ENCODE data around the gene PINLYP.
A peak's percentile ranks its signal among the peaks of the same experiment; 100 is the strongest.

The PINLYP gene

DNA sequence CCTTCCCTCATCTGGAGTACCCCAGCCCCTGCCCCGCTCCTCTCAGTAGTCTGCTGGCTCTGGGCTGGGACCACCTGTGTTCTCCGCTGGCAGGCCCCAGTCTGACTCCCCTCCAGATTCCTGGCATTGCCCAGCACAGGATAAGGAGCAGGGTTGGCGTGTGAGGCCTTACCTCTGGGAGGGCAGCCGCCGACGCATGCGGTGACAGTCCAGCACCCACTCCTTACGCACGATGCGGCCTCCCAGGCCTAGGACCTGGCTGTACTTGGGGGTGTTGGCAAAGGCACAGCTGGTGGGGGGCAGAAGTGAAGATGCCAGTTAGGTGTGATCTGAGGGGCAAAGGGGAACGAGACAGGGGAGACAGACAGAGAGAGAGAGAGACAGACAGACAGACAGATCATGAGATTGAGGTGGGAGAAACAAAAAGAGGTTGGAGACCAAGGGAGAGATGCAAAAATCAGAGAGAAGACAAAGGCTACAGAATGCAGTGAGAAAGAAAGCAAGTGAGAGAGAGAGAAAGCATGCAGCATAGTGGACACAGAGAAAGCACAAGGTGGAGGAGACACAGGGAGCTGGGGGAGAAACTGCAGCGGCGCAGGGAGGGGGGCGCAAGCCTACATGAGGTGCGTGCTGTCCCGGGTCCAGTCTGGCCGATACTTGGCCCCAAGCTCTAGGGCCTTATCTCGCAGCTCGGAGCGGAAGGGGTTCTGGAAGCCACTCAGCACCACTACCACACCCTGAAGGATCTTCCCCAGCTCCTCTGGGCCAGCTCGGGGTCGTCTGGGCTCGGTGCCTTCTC is 24.0 kb upstream of the PINLYP start:
- DNase-seq = no peak

DNA sequence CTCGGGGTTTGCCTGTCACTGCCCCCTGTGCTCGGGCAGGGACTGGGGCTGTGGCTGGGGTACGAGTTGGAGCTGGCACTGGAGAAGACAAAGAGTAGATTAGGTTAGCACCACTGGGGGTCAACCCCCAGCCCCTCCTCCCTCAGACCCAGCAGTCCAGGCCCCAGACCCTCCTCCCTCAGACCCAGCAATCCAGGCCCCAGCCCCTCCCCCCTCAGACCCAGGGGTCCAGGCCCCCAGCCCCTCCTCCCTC is 23.5 kb upstream of the PINLYP start:
- no peak for DNase-seq

DNA sequence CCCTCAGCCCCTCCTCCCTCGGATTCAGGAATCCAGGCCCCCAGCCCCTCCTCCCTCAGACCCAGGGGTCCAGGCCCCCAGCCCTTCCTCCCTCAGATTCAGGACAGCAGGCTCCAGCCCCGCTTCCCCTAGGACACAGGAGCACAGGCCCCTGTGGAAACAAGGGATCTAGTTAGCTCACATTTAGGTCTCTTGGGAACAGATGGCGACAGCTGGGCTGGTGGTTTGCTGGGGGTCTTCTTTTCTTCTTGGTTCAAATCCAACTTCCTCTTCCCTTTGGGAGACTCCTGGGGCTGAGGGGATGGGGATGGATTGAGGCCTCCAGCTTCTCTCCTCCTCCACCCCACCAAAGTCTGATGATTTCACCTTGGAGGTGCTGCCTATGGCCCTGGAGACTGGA is 23.0 kb upstream of the PINLYP start:
- DNase-seq = no peak

DNA sequence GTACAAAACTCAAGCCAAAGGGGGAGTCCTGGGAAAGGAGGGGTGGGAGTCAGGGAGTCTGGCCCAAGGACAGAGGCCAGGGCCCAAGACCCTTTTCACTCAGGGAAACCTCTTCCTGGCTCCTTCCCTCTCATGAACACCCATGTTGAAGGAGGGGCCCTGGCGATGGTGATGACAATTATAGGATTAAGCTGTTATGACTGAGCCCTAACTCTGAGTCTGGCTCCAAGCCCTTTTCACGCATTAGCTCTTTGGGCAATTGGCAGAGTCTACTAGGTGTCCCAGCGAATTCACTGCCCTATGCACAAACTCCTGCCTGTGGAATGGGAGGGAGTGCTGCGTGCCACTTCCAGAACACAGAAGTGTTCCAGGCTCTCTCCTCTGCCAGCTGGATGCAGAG is 21.9 kb upstream of the PINLYP start:
- DNase-seq = no peak

DNA sequence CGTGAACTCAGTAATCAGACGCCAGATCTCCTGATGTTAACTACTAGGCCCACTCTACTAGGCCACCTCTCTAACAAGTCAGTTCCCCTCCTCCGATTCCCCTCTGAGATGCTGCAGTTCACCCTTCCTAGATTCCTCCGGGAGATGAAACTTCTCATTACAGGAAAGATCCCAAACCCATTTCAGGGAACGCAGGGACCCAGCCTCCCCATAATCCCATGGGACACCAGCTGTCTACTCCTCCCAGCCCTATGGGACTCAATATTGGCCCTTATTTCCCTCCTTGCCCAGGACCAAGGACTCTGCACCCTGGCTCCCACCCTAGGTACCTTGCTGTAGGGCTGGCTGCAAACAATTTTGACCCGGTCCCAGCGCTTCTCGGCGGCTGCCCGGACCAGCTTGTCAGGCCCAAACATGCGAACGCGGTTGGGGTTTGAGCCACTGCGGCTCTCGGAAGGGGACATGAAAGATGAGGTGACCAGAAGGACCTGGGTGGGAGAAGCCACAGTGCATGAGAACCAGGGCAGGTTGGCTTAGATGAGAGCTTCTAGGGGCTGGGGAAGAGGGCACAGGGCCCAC is 21.2 kb upstream of the PINLYP start:
- DNase-seq = no peak

DNA sequence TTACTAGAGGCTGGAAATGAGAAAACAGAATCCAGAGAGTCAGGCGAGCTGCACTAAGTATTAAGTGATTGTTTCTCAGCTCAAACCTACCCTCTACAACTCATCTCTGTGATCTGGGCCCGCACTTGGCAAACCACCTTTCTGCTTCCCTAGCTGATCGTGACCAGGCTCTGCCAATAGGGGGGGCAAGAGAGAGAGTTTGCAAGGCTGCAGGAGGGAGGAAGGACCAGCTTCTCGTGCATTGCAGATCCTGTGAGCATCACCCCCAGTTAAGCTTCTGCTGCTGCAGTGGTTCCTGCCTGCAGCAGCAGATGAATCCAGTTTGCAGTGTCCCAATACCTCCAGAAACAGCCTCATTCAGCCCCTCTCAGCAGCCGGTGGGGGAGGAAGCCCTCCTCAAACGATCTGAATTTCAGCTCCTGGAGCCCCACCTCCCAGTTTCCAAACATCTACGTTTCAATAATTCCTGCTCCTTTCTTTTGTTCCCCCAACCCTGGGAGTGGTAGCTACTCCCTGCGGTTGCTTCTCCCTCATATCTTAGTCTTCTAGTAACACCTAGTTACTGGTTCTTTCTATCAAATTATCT is 20.3 kb upstream of the PINLYP start:
- no peak for DNase-seq

DNA sequence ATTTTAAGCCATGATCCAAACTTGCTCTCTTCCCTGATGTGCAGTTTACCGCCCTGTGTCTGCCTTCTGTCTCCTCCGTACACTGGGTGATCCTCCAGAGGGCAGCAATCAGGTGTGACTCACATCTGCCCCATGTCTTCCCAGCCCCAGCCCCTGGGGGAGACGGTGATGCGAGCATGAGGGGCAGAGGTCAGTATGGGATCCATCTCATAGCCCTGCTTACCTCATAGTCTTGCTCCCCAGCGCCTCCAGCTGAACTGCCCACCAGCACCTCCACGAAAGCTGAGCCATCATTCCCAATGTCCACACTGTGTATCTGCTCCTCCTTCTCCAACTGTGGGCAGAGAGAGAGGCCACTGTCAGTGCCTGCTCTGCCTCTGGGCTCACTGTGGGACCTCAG is 14.9 kb upstream of the PINLYP start:
- DNase-seq = no peak

DNA sequence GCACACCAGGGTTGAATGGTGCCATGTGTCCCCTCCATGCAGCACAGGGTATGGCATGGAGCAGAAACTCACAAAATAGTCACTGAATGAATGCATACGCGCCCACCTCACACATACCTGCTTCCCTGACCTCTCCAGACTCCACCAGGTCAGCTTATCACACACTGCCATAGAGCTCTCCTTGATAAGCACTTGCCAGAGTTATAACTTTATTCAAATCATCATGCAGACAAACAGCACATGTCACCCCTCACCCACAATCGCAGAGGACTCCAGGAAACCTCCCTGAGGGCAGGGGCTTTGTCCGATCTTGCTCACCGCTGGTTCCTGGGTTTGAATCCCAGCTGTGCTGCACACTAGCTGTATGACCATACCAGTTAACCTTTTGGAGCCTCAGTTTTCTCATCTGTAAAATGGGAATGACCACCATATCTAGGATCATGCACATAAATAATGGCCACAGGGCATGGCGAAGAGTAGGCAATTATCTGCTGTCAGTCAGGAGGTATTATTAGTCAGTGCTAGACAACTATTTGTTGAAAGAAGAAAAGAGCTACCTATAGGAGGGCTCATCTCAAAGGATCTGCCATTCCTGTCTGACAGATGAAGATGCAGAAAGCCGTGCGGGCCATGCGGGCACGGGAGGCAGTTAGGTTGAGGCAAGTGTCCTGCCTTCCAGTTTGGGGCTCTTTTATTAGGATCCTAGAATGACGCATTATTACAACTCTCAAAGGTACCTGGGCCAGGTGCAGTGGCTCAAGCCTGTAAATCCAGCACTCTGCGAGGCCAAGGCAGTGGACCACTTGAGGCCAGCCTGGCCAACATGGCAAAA is 14.2 kb upstream of the PINLYP start:
- DNase-seq = no peak

DNA sequence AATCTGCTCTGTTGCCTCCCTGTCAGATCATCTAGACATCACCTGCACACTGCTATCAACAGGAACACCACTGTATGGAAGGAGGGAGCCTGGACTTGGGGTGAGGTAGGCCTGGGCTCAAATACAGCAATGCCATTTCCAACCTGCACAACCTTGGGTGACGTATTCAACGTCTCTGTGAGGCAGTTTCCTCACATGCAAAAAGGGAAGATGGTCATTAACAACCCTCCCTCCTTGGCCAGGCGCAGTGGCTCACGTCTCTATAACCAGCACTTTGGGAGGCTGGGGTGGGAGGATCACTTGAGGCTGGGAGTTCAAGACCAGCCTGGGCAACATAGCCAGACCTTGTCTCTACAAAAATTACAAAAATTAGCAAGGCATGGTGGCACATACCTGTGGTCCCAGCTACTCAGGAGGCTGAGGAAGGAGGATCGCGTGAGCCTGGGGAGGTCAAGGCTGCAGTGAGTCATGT is 13.3 kb upstream of the PINLYP start:
- no peak for DNase-seq

DNA sequence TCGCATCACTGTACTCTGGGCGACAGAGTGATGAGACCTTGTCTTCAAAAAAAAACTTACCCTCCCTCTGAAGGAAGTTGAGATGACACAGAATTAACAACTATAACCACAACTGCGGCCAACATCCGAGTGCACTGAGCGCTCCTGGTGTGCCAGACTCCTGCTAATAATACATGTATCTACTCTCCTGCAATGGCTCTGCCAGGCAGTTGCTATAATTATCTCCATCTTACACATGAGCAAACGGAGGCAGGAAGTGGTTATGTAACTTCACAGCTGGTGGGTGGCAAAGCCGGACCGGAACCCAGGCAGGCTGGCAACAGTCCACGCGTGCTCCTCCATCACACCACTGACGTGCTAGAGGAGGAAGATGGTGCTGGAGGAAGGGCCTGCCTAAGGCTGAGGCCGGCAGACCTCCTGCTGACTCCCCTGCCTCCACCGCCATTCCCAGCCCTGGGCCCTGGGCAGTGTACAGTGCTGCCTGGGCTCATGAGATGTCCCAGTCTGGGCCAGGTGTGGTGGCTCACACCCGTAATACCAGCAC is 12.8 kb upstream of the PINLYP start:
- no peak for DNase-seq

DNA sequence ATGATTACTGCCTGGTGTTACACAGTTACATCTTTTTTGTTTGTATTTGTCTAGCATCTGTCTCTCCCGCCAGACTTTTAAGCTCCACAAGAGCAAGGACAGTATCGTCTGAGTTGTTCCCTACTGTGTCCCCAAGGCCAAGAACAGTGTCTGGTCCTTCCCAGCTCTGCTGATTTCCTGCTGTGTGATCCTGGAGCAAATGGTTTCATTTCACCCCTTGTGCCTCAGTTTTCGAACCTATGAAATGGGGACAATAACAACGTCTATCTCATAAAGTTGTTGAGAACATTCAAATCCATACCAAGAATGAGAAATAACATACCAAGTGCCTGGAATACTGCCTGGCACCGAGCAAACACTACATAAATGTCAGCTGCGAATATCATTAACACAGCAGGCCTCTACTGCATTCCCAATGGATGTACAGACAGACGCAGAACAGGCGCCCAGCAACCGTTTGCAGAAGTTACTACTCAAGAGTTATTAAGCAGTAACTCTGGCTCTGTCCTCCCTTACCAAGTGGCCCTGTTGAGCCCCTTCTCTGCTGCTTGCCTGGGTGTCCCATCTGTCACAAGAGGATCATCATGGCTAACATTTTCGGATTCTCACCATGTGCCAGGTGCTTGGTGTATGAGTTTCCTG is 11.7 kb upstream of the PINLYP start:
- no peak for DNase-seq

DNA sequence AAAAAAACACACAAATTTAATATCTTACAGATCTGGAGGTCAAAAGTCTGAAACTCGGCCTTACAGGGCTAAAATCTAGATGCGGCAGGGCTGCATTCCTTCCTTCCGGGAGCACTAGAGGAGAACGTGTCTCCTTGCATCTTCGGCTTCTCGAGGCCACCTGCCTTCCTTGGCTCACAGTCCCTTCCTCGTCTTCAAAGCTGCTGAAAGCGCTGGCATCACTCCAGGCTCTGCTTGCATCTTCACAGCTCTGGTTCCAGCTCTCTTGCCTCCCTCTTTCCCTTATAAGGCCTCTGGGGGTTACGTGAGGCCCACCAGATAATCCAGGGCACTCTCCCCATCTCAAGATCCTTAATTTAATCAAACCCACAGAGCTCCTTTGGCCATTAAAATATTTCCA is 10.8 kb upstream of the PINLYP start:
- peak; percentile 51 for DNase-seq

DNA sequence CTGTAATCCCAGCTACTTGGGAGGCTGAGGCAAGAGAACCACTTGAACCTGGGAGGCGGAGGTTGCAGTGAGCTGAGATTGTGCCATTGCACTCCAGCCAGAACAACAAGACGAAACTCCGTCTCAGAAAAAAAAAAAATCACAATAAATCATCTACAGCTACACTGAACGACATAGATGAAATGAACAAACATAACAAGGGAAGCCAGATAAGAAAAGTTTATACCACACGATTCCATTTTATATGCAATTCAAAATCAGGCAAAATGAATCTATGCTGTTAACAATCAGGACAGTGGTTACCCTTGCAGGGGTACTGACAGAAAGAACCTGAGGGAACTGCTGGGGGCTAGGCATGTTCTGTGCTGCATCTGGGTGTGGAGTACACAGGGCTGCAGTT is 5.9 kb upstream of the PINLYP start:
- no peak for DNase-seq

DNA sequence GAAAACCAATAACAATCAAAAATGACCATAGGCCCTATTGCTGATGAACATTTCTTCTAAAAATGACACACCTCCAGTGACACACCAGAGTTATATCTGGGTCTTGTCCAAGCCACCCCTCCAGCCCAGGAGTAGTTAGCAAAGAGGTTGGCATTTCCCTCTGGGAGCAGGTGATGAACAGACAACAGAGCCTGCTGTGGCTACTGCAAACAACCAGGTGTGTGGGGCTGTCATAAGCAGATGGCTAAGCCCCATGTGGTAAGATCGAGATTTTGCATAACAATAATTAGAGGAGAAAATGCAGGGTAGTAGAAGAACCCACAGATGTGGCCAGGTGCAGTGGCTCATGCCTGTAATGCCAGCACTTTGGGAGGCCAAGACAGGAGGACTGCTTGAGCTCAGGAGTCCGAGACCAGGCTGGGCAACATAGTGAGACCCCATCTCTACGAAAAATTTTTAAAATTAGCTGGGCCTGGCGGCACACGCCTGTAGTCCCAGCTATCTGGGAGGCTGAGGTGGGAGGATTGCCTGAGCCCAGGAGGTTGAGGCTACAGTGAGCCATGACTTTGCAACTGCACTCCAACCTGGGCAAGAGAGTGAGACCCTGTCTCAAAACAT is 5.3 kb upstream of the PINLYP start:
- DNase-seq = no peak

DNA sequence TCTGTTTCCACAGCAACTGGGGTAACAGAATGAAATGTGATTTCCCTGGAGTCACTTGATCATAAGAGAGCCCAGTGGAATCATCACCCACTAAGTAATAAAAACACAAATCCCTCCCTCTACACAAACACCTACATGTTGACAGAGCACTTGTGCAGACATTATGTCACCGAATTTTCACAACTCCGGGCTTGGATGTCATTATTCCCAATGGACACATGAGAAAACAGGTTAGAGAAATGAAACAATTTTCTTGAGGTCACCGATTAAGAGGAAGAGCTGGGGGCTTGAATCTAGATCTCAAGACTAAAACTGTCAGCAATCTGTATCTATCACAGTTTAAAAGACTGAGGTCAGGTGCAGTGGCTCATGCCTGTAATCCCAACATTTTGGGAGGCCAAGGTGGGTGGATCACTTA is 3.4 kb upstream of the PINLYP start:
- no peak for DNase-seq

DNA sequence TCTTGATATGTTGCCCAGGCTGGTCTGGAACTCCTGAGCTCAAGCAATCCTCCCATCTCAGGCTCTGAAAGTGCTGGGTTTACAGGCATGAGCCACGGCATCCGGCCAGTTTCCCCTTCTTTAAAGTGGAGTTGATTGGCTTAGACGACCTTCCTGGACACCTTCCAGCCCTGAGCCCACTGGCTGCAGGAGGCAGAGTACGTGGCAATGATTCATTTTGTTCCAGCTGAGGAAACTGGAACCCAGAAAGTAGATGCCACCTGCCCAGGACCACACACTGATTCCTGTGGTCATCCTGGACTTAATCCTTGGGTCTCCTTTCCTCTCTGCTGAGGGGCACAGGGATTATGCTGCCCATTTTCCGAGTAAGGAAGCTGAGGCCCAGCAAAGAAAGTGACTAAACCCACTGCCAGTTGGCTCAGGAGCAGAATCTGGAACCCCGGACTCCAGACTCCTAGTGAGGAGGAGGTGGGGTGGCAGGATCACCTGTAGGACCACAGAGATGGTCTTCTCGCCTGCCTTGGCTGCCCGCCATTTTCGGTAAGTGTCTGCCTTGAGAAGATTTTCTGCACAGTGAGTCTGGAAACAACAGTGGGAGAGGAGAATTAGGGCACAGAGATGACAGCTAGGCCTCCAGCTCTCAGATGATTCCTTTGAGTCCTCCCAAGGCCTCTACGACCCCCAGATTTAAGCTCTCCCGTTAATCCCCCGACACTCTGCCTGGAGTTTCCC is 1.0 kb upstream of the PINLYP start:
- no peak for DNase-seq

DNA sequence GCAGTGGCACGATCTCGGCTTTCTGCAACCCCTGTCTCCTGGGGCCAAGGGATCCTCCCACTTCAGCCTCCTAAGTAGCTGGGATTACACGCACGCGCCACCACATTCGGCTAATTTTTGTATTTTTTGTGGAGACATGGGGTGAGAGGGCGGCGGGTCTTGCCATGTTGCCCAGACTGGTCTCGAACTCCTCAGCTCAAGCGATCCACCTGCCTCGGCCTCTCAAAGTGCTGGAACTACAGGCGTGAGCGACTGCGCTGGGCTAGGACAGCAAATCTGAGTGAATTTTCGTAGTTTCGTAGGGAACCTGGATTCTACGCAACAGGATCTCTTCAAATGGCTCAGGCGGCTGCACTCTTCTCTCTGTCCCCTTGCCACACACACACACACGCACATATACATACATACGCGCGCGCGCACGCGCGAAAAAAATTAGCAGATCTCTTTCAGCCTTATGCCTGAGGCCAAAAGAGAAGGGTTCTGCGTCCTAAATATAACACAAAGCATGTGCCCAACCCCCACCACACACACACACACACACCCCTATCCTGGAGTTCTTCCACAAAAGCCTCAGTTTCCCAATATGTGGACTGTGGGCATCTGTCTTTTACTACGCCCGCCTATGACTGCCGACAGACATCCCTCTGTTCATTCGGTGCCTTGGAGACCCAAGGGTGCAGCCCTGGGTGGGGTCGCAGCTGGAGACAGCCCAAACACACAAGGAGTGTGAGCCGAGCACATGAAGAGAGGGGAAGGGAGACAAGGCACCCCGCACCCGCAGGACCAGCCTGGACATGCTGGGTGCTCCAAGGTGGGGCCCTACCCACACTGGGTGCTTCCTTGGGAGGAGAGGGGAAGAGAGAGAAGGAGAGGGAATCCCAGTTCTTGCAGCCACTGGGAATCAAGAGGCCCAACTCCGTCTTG is 616 bp downstream of the PINLYP start:
- no peak for DNase-seq

DNA sequence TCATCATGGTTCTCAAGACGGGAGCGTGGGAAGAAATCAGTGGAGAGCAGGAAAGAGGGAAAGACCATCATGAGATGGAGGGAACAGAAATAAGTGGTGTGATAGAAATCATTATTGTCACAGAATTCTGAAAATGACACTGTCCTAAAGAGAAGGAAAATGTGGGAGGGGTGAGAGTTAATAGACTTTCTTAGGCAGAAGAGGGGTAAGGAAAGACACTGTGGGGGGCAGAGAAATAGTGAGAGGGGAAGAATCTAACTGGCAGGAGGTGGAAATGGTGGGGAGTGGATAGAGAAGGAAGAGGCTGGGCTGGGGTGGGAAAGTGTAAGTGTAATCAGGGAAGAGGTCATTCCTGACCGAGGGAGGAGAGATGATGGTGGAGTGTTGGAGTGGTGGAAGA is 3.2 kb downstream of the PINLYP start:
- no peak for DNase-seq

DNA sequence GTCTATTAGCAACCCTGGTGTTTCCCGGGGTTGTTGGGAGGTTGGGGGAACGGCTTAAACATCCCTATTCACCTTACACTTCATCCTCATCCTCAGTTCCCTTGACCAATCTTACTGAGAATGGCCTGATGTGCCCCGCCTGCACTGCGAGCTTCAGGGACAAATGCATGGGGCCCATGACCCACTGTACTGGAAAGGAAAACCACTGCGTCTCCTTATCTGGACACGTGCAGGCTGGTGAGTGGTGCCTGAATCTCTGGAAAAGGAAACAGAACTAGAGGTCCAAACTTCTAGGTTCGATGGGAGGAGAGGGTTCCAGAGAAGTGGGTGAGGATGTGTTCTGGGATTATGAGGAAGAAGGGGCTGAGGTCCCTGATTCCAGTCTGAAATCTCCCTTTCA is 5.9 kb downstream of the PINLYP start:
- DNase-seq = no peak

DNA sequence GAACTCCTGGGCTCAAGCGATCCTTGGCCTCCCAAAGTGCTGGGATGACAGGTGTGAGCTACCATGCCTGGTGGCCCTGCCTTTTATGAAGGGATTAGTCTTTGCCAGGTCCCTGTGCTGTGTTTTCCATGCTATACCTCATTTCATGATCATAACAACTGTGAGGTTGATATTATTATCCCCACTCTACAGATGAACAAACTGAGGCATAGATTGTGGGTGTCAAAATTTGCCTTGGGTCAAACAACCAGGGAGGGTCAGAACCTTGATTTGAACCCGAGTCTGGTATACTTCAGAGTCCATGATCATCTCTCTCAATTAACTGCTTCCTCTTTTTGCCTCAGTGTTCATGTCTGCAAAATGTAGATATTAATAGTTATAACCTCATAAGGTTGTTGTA is 6.9 kb downstream of the PINLYP start:
- no peak for DNase-seq

DNA sequence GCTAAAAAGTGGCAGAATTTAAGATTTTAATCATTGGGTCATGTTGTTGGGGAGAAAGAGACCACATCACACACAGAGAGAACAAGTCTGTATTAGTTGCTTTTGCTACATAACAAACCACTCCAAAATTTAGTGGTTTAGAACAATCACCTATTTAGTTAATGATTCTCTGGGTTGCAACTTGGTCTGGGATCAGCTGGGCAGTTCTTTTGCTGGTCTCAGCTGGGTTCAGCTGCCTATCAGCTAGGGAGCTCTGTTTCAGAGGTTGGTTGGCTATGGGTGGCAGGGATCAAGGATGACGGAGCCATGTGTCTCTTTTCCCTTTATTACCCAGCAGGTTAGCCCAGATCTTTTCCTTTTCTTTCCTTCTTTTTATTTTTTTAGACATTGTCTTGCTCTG is 8.9 kb downstream of the PINLYP start:
- no peak for DNase-seq

All from DMS79 (cell line).